ENCODE data around the gene RRP36.

RRP36 gene

DNA sequence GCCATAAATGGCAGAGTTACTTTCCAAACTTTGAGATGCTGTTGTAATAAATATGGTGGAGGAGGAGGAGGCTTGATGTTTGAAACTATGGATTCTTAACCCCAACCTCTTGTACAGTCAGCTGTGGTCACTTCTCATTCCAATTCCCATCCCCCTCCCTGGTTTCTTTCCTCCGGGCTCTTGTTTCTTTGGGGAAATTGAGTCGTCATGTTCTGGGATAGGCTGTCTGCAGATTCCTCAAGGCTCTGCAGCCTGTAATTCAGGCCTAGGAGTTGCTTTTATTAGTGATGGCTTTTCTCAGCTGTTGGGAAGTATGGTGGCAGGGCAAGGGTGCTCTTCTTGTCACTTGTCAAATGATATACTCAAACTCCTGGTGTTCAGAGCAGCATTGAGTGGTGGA lies 57.3 kb downstream of the RRP36 start:
- Mint-ChIP-seq H3K36me3 (ENCODE audit: low read depth) (peaks cover under 1% of the 10 kb centered on the region), H3K27me3 (peaks cover 29% of the 10 kb centered on the region), H3K9me3 (no peaks in the 10 kb centered on the region), H3K27ac (no peak overlapping the region), H3K4me1 (ENCODE audit: low read depth) (peaks cover 9% of the 10 kb centered on the region), H3K4me3 (no peak overlapping the region)
- DNase-seq, result no peak

All from activated T-cell treated with anti-CD3 and anti-CD28 coated beads, Interleukin-2, amount 50 U/mL, for 24 hours (primary cell).